Measurements from ENCODE around the gene ERVK3-1. TPM values are rescaled to one million over a fixed set of nuclear protein-coding genes. Genes with fewer than 3 reads are reported as not detected.
"Not testable (repeated sequence)": the region's sequence is repeated elsewhere in the genome, so short reads cannot be mapped to it uniquely, and the experiment has no call there.

The ERVK3-1 gene
- total RNA-seq, 2 donors from 2014 or later, result 24.3 to 26.9 TPM

DNA sequence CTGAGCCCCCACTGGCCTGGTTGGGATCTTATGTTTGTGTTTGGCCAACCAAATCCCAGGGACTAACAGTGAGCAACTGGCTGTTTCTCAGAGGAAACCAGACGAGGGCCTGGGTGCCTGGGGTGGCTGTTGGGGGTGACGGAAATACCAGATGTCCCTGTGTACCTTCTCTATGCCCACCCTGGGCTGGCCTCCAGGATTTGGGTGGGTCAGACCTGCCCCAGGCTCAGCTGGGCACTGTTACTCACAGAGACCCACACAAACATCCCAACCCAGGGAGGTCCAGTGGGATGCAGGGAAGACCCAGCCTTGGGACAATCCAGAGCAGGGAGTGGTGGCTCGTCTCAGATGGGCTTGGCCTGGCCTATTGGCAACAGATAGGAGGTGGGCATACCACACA lies 30.5 kb downstream of the ERVK3-1 start:
- ATAC-seq (no peak), DNase-seq (no peak)
- intact Hi-C loops (cut with DNase I, micrococcal nuclease), result no loop called here

DNA sequence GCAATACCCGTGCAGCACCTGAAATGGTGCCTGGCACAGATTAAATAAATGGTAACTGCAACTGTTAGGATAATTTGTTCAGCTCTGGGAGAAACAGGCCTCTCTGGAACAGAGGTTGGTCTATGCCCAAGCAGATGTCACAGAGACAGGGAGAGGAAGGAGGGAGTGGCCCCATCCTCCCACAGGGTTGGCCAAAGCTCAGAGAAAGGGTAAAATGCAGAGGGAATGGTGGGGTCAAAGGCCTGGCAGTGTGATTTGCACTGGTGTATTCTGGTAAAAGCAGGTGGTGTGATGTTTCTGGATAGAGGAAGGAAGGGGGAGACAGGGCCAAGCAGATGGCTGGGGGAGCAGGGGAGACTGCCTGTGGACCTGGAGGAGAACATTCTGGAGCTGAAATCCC lies 31.0 kb downstream of the ERVK3-1 start:
- ATAC-seq (no peak), DNase-seq (no peak)
- intact Hi-C loops (cut with DNase I, micrococcal nuclease), result no loop called here

DNA sequence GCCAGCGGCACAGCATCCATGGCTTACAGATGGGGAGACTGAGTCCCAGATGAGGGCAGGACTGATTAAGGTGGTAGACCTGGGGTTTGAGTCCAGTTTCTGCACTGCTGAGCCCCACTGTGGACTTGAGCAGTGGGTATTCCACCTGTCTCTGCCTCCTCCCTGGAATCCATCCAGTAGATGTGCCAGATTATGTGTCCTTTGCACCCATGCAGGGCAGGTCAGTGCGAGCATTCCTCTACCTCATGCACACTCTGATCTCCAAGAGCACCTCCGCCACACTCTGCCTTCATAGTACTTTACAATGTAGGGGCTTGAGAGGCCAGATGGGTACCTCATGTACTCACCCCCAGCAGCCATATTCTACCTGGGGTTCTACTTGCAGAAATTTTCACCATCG lies 31.6 kb downstream of the ERVK3-1 start:
- no peak for DNase-seq
- ATAC-seq, result no peak
- intact Hi-C loops (cut with DNase I, micrococcal nuclease), result no loop called here

- ATAC-seq, result no peak
These were observed 33.2 kb downstream of the ERVK3-1 start for GRCh38 chr19:58338336-58338735.

DNA sequence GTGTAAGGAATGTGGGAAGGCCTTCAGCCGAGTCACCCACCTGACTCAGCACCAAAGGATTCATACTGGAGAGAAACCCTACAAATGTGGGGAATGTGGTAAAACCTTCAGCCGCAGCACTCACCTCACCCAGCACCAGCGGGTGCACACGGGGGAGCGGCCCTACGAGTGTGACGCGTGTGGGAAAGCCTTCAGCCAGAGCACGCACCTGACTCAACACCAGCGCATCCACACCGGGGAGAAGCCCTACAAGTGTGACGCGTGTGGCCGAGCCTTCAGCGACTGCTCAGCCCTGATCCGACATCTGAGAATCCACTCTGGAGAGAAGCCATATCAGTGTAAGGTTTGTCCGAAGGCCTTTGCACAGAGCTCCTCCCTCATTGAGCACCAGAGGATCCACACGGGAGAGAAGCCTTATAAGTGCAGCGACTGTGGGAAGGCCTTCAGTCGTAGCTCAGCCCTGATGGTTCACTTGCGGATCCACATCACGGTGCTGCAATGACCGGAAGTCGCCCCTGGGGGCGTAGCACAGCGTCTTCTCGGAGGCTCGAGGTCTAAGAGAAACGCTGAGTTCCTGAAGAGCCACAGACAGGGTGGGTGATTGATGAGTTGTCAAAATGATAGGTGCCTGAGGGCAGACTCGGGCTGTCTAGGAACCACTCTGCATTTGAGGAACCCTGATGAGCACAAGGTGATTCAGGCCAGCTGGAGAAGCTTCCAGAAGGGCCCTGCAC lies 33.8 kb downstream of the ERVK3-1 start:
- ATAC-seq, result no peak

More at GRCh38 chr19:58338336-58338735, 33.2 kb downstream of the ERVK3-1 start:
- intact Hi-C loops (cut with DNase I, micrococcal nuclease), result no loop called here
- no peak for DNase-seq

DNA sequence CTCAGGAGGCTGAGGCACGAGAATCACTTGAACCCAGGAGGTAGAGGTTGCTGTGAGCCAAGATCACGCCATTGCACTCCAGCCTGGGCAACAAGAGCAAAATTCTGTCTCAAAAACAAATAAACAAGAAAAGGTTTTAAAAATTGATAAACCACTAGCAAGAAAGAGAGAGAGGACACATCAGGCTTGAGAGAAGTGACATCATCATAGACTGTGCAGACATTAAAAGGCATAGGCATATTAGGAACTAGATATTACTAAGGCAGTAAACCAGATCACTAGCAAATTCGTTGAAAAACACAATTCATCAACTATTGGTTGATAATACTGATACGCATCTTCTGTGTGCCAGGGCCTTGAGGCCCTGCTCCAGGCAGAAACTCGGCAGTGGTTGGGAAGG lies 40.4 kb downstream of the ERVK3-1 start:
- intact Hi-C loops (cut with DNase I, micrococcal nuclease), result no loop called here
- no peak for ATAC-seq
- no peak for DNase-seq

More for the DNA sequence above, 33.8 kb downstream of the ERVK3-1 start:
- intact Hi-C loops (cut with DNase I, micrococcal nuclease), result no loop called here
- DNase-seq, result no peak

DNA sequence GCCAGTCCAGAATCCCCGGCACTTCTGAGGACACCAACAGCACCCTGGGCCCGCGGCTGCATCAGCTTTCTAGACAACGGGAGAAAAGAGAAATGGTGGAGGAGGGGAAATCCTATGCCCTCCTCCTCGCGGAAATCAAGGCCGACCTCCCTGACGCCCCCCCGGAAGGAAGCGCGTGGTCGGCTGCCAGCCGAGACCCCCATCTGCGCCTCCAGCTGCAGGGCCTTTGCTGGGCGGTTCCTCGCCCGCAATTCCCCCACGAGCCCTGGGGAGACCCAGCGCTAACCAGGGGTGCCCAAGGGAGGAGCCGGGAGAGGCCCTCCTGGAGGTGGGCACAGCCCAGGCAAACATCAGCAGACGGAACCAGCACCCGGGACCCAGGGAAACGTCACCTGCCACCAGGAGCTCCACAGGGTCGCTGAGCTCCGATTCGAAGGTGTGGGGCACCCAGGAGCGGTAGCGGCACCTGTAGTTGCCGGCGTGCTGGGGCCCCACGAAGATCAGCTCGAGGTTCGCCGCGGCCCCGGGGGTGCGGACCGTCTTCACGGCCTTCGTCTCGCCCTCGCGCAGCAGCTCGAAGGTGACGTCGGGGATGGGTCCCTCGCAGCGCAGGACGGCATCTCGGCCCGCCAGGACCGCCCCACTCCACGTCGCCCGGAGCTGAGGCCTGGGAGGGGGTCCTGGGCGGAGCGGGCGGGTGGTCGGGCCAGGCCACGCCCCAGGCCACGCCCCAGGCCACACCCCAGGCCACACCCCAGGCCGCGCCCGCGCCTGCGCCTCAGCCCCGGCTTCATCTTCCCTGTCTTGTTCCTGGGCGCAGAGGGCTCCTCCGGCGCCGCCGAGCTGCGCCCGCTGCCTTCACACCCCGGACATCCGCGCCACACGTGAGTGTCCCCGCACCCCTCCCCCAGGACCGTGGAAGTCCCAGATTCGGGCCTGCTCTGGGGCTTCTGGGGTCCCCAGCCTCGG lies 42.1 kb downstream of the ERVK3-1 start:
- intact Hi-C loops (cut with DNase I, micrococcal nuclease), result no loop called here
- DNase-seq (peak in 1 of 2 donors; percentile 61), ATAC-seq (peak; percentile 69)

DNA sequence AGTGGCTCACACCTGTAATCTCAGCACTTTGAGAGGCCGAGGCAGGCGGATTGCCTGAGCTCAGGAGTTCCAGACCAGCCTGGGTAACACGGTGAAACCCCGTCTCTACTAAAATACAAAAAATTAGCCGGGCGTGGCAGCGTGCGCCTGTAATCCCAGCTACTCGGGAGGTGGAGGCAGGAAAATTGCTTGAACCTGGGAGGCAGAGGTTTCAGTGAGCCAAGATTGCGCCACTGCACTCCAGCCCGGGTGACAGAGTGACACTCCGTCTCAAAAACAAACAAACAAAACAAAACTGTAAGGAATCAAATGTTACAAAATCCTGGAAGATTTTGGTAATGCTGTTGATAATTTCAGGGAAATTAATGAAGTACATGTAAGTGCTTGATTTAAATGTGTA lies 42.9 kb downstream of the ERVK3-1 start:
- ATAC-seq; DNase-seq; intact Hi-C loops (cut with DNase I, micrococcal nuclease): not testable (repeated sequence)

GRCh38 chr19:58349590-58349989 lies 44.4 kb downstream of the ERVK3-1 start:
- no peak for ATAC-seq
- intact Hi-C loops (cut with DNase I, micrococcal nuclease), result no loop called here
- DNase-seq, result no peak

GRCh38 chr19:58350001-58350861 lies 45.1 kb downstream of the ERVK3-1 start:
- ATAC-seq, result no peak
- no peak for DNase-seq
- intact Hi-C loops (cut with DNase I, micrococcal nuclease), result no loop called here

DNA sequence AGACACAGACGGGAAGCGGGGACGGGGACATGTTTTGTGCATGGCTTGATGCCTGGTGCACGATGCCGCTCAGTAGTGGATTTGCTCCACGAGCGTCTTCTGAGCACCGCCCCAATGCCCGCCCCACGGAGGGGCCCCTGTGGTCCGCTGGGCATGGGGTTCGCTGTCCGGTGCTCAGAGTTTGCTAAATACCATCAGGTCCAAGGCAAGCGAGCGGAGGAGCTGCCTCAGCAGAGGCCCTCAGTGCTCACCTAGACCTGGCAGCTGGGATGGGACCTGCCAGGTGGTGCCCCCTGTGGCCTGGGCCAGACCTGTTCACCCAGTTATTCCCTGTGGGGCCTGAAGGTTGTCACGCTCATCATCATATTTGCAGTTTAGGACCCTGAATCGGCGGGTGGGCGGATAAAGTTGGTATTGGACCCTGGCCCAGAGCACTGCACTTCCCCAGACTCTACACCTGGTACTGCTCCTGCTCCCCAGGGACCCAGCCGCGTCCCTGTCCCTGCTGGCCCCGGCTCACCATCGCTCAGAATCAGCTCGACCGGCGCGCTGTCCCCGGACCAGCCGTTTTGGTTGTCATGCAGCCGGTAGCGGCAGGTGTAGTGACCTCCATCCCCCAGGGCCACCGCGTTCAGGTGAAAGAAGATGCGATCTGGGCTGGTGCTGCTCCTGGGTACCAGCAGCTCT lies 45.8 kb downstream of the ERVK3-1 start:
- ATAC-seq (no peak), DNase-seq (no peak)
- intact Hi-C loops (cut with DNase I, micrococcal nuclease), result no loop called here

DNA sequence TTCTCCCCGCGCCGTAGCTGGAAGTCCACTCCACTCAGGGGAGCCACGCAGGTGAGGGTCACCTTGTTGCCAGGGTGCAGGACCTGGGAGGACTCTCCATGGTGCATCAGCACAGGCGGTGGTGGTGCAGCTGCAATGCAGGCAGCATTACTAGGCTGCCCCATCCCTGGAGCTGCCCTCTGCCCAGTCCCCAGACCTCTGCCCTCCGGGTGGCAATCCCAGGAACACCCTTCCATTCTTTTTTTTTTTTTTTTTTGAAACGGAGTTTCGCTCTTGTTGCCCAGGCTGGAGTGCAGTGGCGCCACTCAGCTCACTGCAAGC lies 46.3 kb downstream of the ERVK3-1 start:
- no peak for ATAC-seq

DNA sequence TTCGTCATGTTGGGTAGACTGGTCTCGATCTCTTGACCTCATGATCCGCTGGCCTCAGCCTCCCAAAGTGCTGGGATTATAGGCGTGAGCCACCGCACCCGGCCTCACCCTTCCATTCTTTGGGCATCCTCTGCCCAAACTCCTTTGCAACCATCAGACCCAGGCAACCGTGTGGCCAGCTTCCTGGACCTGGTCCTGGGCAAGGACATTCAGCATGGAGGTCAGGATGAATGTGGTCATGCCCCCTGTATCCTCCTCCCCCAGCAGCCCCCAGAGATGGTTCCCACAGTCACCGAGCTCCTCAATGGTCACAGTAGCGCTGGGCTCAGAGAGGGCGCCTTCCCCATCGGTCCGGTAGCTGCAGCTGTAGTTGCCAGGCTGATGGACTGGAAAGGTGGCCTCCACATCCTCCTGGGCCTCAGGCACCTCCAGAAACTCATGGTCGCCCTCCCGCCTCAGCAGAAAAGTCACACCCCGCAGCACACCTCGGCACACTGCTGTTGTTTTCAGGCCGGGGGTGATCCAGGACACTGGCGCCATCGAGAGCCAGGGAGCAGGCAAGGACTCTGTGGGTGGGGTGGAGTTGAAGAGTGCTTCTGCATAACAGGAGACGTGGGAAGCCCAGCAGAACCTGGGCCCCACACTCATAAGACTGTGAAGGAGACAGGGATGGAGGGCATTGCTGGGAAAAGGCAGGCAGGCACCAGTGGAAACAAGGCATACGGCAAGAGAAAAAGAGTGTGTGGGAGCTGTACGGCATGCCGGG lies 47.0 kb downstream of the ERVK3-1 start:
- no peak for ATAC-seq
- intact Hi-C loops (cut with DNase I, micrococcal nuclease), result no loop called here

More for the DNA sequence above, 46.3 kb downstream of the ERVK3-1 start:
- intact Hi-C loops (cut with DNase I, micrococcal nuclease), result no loop called here
- DNase-seq, result no peak

DNA sequence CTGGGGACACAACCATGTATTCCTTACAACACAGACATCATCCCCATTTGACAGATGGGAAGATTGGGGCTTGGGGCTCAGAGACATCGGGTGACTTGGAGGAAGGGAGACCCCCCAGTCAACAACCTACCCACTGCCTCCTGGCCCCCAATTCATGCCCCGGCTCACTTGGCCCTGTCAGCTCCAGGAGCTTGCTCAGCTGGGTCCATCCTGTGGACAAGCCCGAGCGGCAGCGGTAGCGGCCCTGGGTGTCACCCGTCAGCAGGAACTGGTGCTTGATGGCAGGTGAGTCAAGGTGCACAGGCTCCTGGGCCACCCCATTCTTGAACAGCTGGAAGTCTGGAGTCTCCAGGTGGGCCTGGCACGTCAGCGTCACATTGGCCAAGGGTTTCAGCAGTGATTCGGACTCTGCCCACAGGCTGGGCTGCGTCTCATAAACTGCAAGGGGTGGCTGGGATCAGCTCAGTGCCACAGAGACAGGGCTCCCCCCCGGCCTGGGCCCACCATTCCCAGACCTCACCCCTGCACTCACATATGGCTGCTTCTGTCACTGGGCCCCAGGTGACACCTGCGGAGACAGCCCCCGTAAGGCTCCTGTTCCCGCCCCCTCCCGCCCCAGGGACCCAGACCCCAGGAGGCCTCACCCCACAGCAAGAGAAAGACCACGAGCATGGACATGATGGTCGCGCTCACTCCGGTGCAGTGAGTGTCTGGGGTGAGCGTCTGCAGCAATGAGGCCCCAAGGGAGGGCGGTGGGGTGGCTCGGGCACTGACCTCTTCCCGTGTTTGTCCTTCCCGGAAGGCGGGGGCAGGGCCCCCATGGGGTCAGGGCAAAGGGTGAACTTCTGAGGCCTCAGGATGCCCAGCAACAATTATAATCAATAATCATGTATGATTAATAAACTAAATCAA lies 47.8 kb downstream of the ERVK3-1 start, which contains the start of gene A1BG:
Gene A1BG, minus strand, starts transcription at position 733 of the 912 bp plus-strand sequence. Its CDS starts 55 bp downstream, at position 678.
- intact Hi-C loops (cut with DNase I, micrococcal nuclease), result no loop called here
- DNase-seq (no peak), ATAC-seq (no peak)

More for the DNA sequence above, 47.0 kb downstream of the ERVK3-1 start:
- no peak for DNase-seq

- no peak for ATAC-seq
- DNase-seq, result no peak
- intact Hi-C loops (cut with DNase I, micrococcal nuclease), result no loop called here
These were observed 48.7 kb downstream of the ERVK3-1 start for GRCh38 chr19:58353717-58354477.

GRCh38 chr19:58354478-58355030 lies 49.4 kb downstream of the ERVK3-1 start:
- ATAC-seq (no peak), DNase-seq (no peak)
- intact Hi-C loops (cut with DNase I, micrococcal nuclease), result no loop called here
